Natural killer cell (primary cell): ENCODE measurements around the gene FOXJ3. TPM values are rescaled to one million over a fixed set of nuclear protein-coding genes. Genes with fewer than 3 reads are reported as not detected.

Experiments
- ATAC-seq, 3 donors: fragments of 150-1000 bp in 2 of 3; fragments of 200-7000 bp in 1 of 3; cut with Tn5 transposase; 1 replicate in 1 of 3; 2 replicates in 2 of 3; pipeline ENCODE4 v1.10.0; 2021; ENCODE audit warnings: mild to moderate bottlenecking in 2 of 3, moderate library complexity in 2 of 3
- DNase-seq, 2 donors: peaks; one replicate each; pipeline versions ENCODE4 v3.0.0 to v3.0.0-alpha.2; 2013 to 2021; ENCODE audit warnings: mixed read lengths in 1 of 2
- H3K27ac ChIP-seq: one replicate; pipeline ENCODE4 v1.5.1; 2013; ENCODE audit warnings: mild to moderate bottlenecking, low read length
- H3K27me3 ChIP-seq: one replicate; pipeline ENCODE4 v1.6.1; 2013; ENCODE audit warnings: low read length; ENCODE audit not compliant: control insufficient read depth, insufficient read depth
- H3K36me3 ChIP-seq: one replicate; pipeline ENCODE4 v1.6.1; 2013; ENCODE audit warnings: low read length; ENCODE audit not compliant: control insufficient read depth, insufficient read depth
- H3K4me1 ChIP-seq: one replicate; pipeline ENCODE4 v1.6.1; 2013; ENCODE audit warnings: low read length; ENCODE audit not compliant: control insufficient read depth, insufficient read depth
- H3K4me3 ChIP-seq: one replicate; pipeline ENCODE4 v1.5.1; 2013; ENCODE audit warnings: low read length
- H3K9me3 ChIP-seq: one replicate; pipeline ENCODE4 v1.6.1; 2013; ENCODE audit warnings: low read length; ENCODE audit not compliant: control insufficient read depth, insufficient read depth
- H3K27ac Mint-ChIP-seq, 2 donors: one replicate each; pipeline ENCODE4 v1.8.0; 2022; ENCODE audit warnings: mild to moderate bottlenecking in 2 of 2, mixed read lengths in 2 of 2, moderate library complexity in 1 of 2
- H3K27me3 Mint-ChIP-seq, 2 donors: one replicate each; pipeline ENCODE4 v1.8.0; 2022; ENCODE audit warnings: low read depth in 2 of 2, mixed read lengths in 2 of 2
- H3K36me3 Mint-ChIP-seq: one replicate; pipeline ENCODE4 v1.8.0; 2022; ENCODE audit warnings: mixed read lengths
- H3K4me1 Mint-ChIP-seq, 2 donors: one replicate each; pipeline ENCODE4 v1.8.0; 2022; ENCODE audit warnings: mixed read lengths in 2 of 2
- H3K4me3 Mint-ChIP-seq: one replicate; pipeline ENCODE4 v1.8.0; 2022; ENCODE audit warnings: mild to moderate bottlenecking, moderate library complexity, mixed read lengths
- H3K9me3 Mint-ChIP-seq, 2 donors: one replicate each; pipeline ENCODE4 v1.8.0; 2022; ENCODE audit warnings: mixed read lengths in 2 of 2
- CTCF ChIP-seq: fragments of 200-600 bp; IDR thresholded peaks from one replicate; pipeline ENCODE4 v1.8.0; 2022; ENCODE audit warnings: antibody characterized with exemption
- WGBS: methylation state at CpG from one replicate; pipeline ENCODE4 v1.1.7; 2013; ENCODE audit warnings: missing lambda C conversion rate; ENCODE audit not compliant: insufficient coverage; 5-methylcytosine and 5-hydroxymethylcytosine counted together
- intact Hi-C: fragments of 100-400 bp; cut with micrococcal nuclease; formaldehyde crosslinking; loops from one replicate; pipeline ENCODE4 v1.14.2; 2022
- total RNA-seq, 4 donors: library from RNA; stranded (reverse); fragments of 120-200 nt in 1 of 4; gene quantifications; one replicate each; pipeline versions ENCODE4 v1.2.3 to v1.2.4, GENCODE V29; 2013 to 2022

Gene FOXJ3
- total RNA-seq, 3 donors from 2014 or later (not counting 1 experiment from before 2014, with no cell fraction given) = 81.9 to 93.8 (median 82.5) TPM

DNA sequence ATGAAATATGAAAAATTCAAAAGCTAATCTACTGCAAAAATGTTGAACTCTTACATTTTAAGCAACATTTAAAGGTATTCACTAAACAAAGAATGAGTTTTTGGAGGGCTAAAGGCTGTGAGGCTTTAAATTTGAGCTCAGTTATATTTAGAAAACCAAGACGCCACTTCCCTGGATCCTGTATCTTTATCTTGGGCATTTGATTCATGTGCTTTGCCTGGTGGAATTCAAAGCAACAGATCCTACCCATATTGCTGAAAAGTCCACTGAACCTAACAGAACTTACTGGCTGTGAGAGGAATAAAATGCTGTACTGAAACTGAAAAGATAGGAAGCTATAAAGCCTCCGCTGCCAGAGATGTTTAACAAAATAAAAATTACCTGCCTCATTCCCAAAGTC, 14.3 kb downstream of the FOXJ3 start:
- H3K4me1 Mint-ChIP-seq = peaks cover 82 to 83% of the 10 kb centered on the region in 2 donors
- H3K4me3 Mint-ChIP-seq = peak overlapping the region; percentile 15
- 88% methylated on average over 2 of the region's 2 CpGs for WGBS

GRCh38 chr1:42319871-42320484, 15.1 kb downstream of the FOXJ3 start:
- H3K27ac ChIP-seq = peak overlapping the region; percentile 56
- no peak for TF ChIP-seq CTCF
- Mint-ChIP-seq H3K27me3 (no peaks in the 10 kb centered on the region), H3K4me3 (peak overlapping the region; percentile 56), H3K9me3 (no peaks in the 10 kb centered on the region), H3K27ac (peak overlapping the region; percentile 90), H3K4me1 (peaks cover 82 to 86% of the 10 kb centered on the region in 2 donors), H3K36me3 (no peaks in the 10 kb centered on the region)
- no peak overlapping the region for H3K4me3 ChIP-seq
- WGBS = 8% methylated on average over 1 of the region's 6 CpGs
- peaks cover 22% of the 10 kb centered on the region for H3K4me1 ChIP-seq
- no peaks in the 10 kb centered on the region for H3K36me3 ChIP-seq
- peak; percentile 60 to 81 (median 75) for ATAC-seq
- DNase-seq = peak; percentile 25 to 64
- intact Hi-C loops = loop anchor here (2.0 kb wide), 1 partner anchor 15 kb away; the partner anchor contains the start of gene FOXJ3
- no peaks in the 10 kb centered on the region for H3K9me3 ChIP-seq
- H3K27me3 ChIP-seq = no peaks in the 10 kb centered on the region

More for the DNA sequence above, 14.3 kb downstream of the FOXJ3 start:
- peaks cover 22% of the 10 kb centered on the region for H3K4me1 ChIP-seq
- H3K27ac ChIP-seq = no peak overlapping the region
- no peak overlapping the region for H3K4me3 ChIP-seq
- no peaks in the 10 kb centered on the region for H3K9me3 Mint-ChIP-seq
- ATAC-seq (no peak), DNase-seq (no peak)
- H3K36me3 Mint-ChIP-seq = no peaks in the 10 kb centered on the region
- H3K36me3 ChIP-seq = no peaks in the 10 kb centered on the region
- no peak for TF ChIP-seq CTCF
- no peaks in the 10 kb centered on the region for H3K27me3 Mint-ChIP-seq
- intact Hi-C loops = no loop called here
- H3K27ac Mint-ChIP-seq = peak overlapping the region; percentile 90
- H3K27me3 ChIP-seq = no peaks in the 10 kb centered on the region
- no peaks in the 10 kb centered on the region for H3K9me3 ChIP-seq

DNA sequence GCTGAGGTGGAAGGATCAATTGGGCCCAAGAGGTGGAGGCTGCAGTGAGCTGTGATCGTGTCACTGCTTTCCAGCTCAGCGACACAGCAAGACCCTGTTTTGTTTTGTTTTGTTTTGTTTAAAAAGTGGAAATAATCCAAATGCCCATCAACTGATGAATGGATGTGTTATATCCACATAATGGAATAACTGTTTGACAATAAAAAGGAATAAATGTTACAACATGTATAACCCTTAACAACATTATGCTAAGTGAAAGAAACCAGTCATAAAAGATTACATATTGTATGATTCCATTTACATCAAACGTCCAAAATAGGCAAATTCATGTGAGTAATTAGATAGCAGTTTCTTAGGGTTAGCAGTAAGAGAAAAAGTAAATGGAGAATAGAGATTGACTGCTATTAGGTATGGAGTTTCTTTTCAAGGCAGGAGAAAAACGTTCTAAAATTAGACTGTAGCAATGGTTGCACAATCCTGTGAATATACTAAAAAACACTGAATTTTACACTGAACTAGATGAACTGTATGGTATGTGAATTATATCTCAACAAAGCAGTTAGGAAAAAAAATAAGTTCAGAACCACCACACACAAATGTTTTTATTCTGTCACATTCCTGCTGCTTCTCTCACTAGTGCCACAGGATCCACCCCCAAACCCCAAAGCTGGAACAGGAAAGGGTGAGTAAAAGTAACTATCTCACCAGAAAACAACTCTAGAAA, 15.7 kb downstream of the FOXJ3 start:
- H3K27me3 Mint-ChIP-seq = no peaks in the 10 kb centered on the region
- Histone ChIP-seq H3K4me1 (peaks cover 24% of the 10 kb centered on the region), H3K27ac (peak overlapping the region; percentile 56), H3K4me3 (no peak overlapping the region), H3K27me3 (no peaks in the 10 kb centered on the region), H3K36me3 (no peaks in the 10 kb centered on the region), H3K9me3 (no peaks in the 10 kb centered on the region)
- ATAC-seq (peak in 2 of 3 donors; percentile 56 to 65), DNase-seq (peak in 1 of 2 donors; percentile 34)
- no peaks in the 10 kb centered on the region for H3K36me3 Mint-ChIP-seq
- no peak for TF ChIP-seq CTCF
- peak overlapping the region; percentile 90 for H3K27ac Mint-ChIP-seq
- H3K4me1 Mint-ChIP-seq = peaks cover 83 to 86% of the 10 kb centered on the region in 2 donors
- intact Hi-C loops = loop anchor here (2.0 kb wide), 1 partner anchor 16 kb away; the partner anchor contains the start of gene FOXJ3
- no peaks in the 10 kb centered on the region for H3K9me3 Mint-ChIP-seq
- 89% methylated on average over 2 of the region's 4 CpGs for WGBS
- H3K4me3 Mint-ChIP-seq = peak overlapping the region; percentile 56
